CD4-positive, alpha-beta T cell treated with Interleukin-15 for 4 hours (primary cell): ENCODE results near the gene LGI1.

Experiments
- DNase-seq: peaks from one replicate; pipeline ENCODE4 v3.0.0-alpha.2; 2020; ENCODE audit warnings: low spot score

LGI1 gene

DNA sequence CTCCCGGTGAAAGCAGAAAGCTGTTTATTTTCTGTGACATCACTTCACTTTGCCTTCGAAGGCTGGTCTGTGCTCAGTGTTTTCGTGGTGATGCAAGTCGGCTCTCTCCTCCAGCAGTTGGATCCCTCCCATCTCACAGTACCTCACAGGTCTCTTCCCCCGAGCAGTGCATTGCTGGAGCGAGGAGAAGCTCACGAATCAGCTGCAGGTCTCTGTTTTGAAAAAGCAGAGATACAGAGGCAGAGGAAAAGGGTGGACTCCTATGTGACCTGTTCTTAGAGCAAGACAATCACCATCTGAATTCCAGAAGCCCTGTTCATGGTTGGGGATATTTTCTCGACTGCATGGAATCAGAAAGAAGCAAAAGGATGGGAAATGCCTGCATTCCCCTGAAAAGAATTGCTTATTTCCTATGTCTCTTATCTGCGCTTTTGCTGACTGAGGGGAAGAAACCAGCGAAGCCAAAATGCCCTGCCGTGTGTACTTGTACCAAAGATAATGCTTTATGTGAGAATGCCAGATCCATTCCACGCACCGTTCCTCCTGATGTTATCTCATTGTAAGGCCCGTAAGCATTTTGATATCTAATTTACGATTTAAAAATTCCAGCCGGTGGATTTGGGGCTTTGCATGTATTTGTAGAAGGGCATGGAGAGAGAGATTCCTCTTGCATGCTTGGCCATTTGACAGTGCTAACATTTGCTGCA lies at the start of gene LGI1:
TSS of gene LGI1 (plus strand) at position 136 of the 707 bp plus-strand sequence. CDS start at position 345, 209 bp downstream.
- DNase-seq = no peak

DNA sequence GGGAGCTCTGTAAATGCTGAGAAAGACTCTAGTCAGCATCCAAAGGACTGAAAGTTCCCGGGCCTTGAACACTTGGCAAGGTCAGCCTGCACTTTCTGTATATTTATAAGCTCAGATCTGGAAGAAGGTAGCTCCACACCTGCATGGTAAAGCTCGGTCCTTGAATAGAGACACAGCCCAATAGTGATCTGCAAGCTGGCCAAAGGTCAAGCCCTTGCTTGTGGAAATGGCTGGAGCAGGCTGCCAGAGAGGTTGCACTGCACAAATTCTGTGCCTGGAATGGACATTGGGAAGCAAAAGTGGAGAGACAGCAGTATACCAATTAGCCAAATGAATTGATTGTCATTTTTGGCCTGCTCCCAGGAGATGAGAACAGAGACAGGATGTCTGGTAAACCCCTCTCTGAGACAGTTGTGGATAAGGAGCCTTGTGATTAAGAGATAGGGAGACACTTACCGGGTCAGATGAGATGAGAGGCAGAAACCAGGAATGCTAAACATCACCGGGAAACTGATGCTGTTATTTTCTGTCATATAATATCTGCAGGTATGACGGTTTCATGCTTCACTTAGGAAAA lies 47.3 kb upstream of the LGI1 start:
- DNase-seq = no peak

DNA sequence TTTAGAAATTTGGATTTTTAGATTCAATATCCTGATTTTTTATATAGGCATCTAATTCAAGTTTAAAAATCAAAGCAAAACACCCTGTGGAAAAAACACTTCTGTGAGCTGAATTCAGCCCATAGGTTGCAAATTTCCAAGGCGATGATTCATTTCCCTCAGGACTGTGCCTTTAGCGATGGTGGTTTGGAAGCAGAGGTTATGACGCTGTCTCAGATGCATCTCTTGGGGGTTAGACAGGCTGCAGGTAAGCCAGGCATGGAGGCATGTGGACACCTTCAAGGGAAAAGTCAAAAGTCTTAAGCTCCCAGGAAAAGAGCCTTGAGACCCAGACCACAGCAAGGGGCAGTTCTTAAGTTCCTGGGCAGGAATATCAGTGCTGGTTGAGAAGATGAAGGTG lies 45.8 kb upstream of the LGI1 start:
- no peak for DNase-seq

DNA sequence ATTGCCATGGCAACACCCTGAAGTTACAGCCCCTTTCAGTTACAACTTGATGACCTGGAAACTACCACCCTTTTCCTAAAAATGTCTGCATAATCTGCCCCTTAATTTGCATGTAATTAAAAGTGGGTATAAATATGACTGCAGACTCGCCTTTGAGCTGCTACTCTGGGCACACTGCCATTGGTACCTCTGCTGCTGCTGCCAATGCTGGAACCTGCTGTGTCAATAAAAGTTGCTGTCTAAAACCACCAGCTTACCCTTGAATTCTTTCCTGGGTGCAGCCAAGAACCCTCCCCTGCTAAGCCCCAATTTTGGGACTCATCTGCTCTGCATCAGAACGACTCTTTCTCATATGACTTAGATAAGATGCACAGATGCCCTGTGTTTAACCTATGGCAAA lies 45.1 kb upstream of the LGI1 start:
- DNase-seq = no peak

DNA sequence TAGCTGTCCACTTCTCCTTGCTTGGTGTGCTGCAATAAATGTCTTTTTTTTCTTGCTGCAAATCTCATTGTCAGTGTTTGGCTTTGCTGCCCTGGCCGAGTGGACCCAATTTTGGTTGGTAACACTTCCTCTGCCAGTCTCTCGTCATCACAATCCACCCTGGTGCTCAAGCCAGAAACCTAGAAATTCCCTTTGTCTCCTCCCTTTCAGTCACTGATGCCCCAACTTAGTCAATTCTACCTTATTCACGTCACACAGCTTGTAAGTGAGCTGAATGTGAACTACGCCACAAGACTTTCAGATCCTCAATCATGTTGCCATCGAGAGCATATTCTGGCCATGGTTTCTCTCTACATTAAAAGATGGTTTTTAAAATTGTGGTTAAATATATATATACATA lies 42.4 kb upstream of the LGI1 start:
- no peak for DNase-seq

DNA sequence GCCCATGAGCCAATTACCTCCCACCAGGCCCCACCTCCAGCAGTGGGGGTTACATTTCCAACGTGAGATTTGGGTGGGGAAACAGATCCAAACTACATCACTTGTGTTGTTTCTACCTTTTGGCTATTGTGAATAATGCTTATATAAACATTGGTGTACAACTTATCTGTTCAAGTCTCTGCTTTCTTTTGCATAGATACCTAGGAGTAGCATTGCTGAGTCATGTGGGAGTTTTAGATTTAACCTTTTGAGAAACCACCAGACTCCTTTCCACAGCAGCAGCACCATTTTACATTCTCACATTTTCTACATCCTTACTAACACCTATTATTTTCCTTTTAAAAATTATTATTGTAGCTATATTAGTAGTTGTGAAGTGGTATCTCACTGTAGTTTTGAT lies 41.0 kb upstream of the LGI1 start:
- no peak for DNase-seq

DNA sequence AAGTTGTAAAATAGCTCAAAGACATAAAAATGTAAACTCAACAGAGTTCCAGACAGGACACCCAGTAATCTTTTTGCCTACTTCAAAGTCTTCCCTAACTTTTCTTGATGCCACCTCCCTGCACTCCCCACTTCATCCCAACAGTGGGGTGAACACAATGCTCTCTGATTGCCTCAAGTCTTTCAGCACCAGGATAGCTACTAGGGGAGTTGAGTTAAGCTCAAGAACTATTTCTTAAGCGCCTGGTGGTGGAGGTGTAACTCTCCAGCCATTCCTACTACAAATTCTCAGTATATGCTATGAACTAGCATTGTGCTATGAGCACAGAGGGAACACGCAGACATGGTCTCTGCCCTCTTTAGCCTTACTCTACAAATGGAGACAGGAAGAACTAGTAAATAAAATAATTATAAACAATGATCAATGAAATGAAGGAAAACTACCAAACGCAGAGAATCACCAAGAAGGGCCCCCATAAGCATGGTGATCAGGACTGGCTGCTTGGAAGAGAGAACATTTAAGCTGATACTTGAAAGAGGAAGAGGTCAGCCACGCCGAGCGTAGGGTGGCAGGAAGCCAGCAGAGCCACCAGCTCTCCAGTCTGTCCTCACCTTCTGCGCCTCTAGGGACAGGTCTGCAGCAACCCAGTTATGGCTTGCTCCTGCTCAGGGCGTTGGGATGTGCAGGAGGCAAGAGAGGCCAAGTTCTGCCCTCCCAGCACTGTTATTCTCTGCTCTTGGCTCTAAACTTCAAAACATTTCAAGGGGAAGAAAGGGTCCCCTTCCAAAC lies 38.6 kb upstream of the LGI1 start:
- no peak for DNase-seq

DNA sequence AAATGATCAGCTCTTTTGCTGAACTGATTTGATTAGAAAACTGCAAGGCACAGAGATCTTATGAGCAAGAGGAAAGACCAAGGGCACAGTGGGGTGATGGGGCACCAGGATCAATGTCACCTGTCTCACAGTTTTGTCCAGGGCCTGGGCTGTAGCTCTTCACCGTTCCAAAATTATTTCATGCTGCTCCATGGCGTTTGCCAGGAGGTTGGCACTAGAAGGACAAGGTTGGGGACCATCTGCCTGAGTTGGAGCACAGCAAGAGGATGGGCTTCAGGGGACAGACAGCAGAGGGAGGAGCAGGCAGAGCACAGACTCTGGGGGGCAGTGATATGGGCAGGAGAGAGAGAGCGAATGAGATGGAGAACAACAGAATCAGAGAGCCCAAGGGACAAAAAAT lies 37.8 kb upstream of the LGI1 start:
- no peak for DNase-seq

DNA sequence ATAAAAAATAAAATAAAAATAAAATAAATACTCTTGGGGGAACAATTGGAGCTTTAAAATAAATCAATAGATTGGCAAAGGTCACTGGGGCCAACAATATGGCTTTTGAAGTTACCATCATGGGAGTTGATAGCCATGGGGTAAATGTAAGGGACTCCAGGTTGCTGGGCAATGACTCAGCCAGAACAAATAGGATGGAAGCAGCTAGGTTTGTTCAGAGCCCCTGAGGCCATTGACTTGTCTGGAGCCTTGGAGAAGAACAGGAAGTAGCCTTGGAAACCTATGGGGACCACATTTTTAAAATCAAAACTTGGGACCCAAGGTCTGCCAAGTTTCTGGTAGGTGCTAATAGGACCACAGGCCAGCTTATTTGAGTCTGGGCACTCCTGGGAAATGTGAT lies 35.2 kb upstream of the LGI1 start:
- no peak for DNase-seq

DNA sequence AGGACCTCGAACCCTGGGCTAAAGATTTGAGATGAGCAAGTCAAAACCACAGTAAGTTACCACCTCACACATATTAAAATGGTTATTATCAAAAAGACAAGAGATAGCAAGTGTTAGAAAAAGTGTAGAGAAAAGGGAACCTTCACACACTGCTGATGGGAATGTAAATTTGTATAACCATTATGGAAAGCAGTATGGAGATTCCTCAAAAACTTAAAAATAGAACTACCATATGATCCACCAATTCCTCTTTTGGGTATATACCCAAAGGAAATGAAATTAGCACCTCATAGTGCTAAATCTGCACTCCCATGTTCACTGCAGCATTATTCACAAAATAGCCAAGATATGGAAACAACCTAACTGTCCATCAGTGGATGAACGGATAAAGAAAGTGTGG lies 34.6 kb upstream of the LGI1 start:
- DNase-seq = no peak

DNA sequence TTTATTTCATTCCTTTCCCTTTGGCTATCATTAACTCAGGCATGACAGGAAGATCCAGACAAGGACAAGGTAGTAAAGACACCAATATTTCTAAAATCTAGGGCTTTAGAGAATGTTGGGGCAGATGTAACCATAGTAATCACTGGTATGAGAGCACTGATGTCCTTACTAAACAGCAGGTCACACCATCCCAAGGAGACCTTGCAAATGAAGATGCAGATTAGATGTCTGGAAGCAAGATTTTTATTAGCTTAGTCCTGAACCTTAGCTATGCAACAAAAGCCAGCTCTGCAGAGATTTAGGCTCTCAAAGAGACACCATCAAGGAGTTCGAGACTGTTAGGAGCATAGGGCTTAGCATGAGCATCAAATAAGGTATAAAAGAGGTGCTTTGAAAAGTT lies 31.7 kb upstream of the LGI1 start:
- no peak for DNase-seq

DNA sequence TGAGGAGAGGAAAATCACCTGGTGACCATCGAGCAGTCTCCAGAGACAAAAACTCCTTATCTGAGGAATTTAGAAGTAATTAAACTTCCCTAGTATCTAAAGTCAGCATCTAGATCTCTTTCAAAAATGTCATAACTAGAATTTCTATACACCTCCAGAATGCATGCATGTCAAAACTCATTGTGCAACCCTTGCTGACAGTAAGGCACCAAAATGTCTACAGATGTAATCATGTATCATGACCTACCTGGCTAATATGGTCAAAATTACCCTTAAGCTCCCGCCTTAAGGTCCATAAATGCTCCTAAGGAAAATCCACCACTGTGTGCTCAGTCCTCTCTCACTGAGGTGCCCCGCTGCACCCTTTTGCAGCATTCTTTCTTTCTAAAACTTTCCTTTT lies 16.4 kb upstream of the LGI1 start:
- DNase-seq = no peak

DNA sequence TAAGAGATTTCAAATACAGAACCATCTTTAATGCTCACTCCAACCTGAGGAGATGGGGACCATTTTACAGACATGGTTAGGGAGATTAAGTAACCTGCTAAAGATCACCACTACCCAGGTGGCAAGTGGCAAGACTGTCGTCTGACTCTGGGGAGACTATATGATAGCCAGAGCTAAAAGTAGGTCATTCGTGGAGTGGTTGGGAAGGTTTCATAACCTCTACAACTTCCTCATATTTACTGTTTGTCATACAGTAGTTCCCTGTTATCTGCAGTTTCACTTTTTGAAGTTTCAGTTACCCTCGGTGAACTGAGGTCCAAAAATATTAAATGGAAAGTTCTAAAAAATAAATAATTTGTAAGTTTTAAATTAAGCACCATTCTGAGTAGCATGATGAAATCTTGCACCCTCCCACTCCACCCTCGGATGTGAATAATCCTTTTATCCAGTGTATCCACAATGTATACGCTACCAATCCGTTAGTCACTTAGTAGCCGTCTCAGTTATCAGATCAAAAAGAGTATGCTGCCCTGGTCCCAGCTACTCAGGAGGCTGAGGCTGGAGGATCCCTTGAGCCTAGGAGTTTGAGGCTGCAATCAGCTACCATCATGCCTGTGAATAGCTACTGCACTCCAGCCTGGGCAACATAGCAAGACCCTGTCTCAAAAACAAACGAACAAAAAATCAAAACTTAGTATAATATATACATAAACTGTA lies 14.9 kb upstream of the LGI1 start:
- DNase-seq = no peak

DNA sequence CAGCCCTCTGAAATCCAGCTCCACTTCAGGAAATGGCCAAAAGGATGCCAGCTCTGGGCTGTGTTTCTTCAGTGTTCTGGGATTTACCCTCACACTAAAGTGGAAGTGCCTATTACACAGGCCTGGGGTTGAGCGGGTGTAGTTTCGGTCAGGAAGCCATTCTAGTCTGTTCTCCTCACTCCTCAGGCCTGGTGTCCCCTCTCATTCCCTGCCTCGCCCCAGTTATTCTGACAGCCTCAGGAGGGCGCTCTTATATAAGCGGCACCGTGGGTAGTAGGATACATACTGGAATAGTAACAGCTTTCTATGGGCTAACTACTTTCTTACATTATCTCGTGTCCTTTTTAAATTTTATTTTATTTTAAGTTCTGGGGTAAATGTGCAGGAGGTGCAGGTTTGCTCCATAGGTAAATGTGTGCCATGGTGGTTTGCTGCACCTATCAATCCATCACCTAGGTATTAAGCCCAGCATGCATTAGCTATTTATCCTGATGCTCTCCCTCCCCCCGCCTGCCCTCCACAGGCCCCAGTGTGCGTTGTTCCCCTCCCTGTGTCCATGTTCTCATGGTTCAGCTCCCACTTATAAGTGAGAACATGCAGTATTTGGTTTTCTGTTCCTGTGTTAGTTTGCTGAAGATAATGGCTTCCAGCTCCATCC lies 12.2 kb upstream of the LGI1 start:
- no peak for DNase-seq

DNA sequence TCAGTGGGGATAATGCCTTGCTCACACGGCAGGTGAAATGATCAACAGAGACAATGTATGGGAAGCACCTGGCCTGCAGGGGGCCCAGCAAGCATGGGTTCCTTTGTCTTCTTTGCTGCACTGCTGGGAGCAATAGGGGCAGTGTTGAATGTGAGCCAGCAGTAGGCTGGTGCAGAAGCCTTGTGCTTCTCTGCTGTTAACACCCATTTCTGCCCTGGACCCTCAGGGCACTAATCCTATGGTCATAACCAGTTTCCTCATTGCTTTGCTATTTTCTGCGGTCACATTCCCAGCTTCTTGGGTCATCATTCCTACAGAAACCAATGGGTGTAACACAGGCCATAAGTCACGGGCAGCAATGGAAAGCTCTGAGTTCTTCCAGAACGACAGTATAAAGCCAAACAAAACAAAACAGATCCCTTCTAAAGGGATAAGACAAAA lies 10.9 kb upstream of the LGI1 start:
- DNase-seq = no peak

DNA sequence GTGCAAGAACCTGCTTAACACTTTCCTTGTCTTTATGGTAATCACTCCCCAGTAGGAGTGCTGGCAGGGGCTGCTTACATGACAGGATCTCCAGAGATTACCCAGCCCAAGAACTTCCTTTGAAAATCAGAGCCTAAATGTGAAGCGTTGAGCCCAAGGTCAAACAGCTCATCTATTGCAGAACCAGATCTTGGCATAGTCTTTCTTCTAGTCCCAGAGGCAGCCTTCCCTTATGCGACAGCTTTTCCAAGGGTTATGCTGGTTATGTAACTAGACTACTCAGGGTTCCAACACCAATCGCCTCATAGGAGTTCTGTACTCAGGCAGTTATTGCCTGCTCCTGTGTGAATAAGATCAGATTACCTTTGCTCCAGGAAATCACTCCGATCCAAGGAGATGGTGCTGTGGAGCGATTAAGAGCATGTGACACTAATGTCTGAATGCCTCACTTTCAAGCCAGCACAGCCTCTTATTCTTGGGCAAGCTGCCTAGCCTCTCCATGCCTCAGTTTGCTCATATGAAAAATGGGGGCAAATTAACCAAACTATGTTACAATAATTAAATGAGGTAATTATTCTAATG lies 8.4 kb upstream of the LGI1 start:
- DNase-seq = no peak

DNA sequence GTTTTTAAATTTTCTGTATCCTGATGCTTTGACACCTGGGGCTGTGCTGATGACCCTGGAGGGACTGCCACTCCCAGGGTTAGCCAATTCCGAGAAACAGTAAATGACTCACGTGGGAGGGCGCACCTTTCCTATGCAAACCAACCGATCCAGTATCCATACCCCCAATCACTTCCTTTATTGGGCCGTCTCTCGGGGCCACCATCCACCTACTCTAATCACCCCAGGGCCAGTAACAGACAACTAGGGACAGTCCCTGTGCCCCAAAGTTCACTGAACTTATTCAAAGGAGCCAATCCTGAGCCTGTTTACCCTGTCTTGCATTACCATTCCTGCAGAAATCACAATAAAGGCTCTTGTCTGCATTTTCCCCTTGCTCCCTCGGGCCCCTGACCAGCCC lies 6.6 kb upstream of the LGI1 start:
- no peak for DNase-seq

DNA sequence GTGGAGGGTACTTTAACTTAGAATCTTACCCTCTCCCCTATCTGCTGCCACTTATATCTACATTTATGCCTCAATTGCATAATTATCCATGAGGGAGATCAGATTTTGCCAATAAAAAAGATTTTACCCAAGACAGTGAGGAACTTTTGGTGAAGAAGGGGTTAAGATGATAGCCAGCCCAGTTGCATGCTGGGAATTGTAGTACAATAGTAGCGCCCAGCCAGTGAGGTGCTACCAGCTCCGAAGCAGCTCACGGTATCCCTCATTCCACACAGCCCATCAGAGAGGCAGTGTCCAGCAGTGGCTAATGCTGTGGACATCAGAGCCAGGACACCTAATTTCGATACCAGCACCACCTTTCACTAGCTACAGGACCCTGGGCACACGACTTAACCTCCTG lies 5.9 kb upstream of the LGI1 start:
- DNase-seq = peak; percentile 7

DNA sequence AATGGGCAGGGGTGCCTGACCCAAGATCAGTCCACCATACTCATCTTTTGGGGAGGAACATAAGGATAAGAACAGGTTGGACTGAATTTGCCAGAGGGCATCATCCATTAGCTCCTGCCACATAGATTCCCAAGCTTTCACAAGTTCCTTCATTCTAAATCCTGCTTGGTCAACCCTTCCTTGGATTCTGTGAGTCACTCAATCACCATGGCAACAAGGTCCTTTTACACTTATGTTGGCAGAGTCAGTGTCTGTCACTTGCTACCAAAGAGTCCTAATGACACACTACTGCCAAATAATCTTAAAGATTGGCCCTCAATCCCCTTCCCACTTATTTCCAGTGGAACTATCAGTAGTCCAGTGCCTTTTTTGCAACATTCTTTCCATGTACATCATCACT lies 5.0 kb upstream of the LGI1 start:
- DNase-seq = no peak

DNA sequence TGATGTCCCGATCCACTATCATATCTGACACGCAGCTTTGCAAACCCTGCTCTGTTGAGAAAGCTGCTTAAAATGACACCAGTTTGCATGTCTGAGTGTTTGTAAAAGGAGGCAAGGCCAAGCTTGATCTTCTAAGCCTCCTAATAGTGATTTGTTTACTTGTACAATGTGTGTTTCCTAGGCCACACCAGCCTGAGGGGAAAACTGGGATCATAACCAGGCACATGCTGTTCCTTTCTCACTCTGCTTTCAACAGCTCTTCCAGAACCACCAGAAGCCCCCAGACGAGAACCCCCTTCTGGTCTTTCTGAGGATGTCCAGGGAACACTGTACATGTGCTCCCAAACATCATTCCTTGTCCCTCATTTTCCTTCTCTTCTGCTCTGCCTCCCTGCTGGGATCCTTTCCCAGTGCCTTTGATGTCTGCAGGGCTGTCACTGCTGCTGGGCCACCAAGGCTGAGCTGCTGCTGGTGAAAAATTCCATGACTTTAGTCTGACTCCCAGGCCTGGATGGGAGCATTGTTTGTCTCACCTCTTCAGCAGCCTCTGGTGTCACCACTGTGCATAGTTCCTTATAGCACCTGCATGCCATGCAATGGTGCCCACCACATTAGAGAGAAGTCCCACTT lies 4.0 kb upstream of the LGI1 start:
- no peak for DNase-seq

DNA sequence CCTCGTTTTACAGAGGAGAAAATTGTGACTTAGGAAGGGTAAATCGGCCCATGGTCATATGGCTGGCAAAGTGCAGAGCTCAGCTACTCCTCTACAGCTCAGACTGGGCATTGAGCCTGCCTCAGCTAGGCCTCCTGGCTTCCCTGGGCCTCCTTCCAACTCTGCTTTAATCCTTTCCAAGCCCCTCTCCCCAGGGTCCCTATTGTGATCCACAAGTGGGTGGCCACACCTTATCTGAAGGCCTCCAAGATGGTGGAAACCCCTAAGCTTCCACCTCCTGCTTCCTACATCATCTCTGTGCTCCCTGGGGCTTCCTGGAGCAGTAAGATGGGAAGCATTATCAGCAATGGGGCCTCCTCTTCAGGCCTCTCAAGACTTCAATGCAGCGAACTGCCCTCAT lies 3.0 kb upstream of the LGI1 start:
- DNase-seq = no peak
